ENCODE measurements around the gene ZNF487.

DNA sequence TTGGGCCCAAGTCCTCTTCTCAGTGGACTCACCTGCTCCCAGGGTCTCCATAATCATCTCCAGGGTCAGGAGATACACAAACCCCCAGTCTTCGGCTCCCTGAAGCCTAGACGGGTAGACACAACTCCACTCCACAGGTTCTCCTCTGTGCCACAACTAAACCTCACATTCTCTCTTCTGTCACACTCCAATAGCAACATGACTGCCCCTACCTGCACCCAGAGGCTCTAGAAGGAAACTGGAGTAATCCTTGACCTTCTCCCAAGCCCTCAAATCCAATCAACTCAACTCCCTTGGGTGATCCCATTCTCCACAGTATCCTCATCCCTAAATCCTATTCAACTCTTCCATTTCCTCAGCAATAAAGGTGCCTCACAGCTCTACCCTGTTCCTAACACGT lies 44.2 kb upstream of the ZNF487 start:
- TF ChIP-seq, protein P1, sequence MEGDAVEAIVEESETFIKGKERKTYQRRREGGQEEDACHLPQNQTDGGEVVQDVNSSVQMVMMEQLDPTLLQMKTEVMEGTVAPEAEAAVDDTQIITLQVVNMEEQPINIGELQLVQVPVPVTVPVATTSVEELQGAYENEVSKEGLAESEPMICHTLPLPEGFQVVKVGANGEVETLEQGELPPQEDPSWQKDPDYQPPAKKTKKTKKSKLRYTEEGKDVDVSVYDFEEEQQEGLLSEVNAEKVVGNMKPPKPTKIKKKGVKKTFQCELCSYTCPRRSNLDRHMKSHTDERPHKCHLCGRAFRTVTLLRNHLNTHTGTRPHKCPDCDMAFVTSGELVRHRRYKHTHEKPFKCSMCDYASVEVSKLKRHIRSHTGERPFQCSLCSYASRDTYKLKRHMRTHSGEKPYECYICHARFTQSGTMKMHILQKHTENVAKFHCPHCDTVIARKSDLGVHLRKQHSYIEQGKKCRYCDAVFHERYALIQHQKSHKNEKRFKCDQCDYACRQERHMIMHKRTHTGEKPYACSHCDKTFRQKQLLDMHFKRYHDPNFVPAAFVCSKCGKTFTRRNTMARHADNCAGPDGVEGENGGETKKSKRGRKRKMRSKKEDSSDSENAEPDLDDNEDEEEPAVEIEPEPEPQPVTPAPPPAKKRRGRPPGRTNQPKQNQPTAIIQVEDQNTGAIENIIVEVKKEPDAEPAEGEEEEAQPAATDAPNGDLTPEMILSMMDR (IDR thresholded peaks at IDR 0.05), result no peak
- TF ChIP-seq EZH2 (IDR thresholded peaks at IDR 0.05), result no peak

Data from neural progenitor cell (in vitro differentiated cells).